Measurements from ENCODE around the gene AKIRIN1. TPM values are rescaled to one million over a fixed set of nuclear protein-coding genes. Genes with fewer than 3 reads are reported as not detected.

Gene AKIRIN1, protein sequence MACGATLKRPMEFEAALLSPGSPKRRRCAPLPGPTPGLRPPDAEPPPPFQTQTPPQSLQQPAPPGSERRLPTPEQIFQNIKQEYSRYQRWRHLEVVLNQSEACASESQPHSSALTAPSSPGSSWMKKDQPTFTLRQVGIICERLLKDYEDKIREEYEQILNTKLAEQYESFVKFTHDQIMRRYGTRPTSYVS
- 37.0 and 41.0 TPM in 2 replicates for total RNA-seq
- polyA plus RNA-seq = 53.4 and 66.7 TPM in 2 replicates
- polyA plus RNA-seq (2012) = 33.7 and 35.3 TPM in 2 replicates
- polyA minus RNA-seq (ENCODE audit: low replicate concordance) = 4.4 and 7.3 TPM in 2 replicates

DNA sequence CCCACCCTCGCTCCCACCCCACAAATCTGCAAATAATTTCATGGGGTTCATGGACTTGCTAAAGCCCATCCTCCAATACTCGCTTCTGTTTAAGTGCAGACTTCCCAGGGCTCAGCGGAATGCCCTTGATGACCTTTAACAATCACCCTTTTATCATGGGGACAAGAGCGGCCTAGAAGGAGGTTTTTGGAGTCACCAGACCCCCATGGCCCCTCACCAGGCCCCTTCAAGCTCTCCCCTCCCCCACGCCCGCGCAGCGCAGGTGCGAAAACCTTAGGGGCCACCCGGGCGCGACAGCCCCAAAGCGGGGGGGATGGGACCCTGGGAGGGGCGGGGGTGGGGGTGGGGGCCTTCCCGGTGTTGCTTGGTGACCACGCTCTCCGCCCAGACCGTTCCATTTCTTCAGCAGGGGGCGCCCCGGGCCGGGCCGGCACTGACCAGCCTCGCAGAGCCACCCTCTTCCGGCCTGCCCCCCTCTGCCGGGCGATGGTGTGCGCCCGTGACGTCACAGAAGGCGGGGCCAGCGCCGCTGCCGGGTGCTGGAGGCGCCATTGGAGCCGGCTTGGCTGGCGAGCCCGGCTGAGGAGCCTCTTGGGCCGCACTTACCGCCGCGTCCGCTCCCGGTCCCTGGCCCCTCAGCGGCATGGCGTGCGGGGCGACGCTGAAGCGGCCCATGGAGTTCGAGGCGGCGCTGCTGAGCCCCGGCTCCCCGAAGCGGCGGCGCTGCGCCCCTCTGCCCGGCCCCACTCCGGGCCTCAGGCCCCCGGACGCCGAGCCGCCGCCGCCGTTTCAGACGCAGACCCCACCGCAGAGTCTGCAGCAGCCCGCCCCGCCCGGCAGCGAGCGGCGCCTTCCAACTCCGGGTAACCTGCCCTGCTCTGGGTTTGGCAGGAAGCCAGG lies at the start of gene AKIRIN1:
Gene AKIRIN1 (plus strand): TSS at position 539 of the 900 bp plus-strand sequence. CDS start 105 bp downstream, at position 644.
- Histone ChIP-seq H2AFZ (ENCODE audit: low read length) (peak within 1 kb of the TSS; percentile 92), H3K36me3 (ENCODE audit: control insufficient read depth, insufficient read depth, low read length) (no peaks in the 10 kb centered on the region), H3K27ac (ENCODE audit: insufficient read depth, low read length) (peak within 1 kb of the TSS; percentile 93), H3K4me3 (replicated peaks in 1 of 4; ENCODE audit: control extremely low read depth in 1 of 4, insufficient read depth in 1 of 4, low read depth in 3 of 4, low read length in 4 of 4) (peak within 1 kb of the TSS; percentile 66 to 94 (median 86)), H3K27me3 (ENCODE audit: control insufficient read depth, insufficient read depth, low read length) (no peaks in the 10 kb centered on the region), H3K9ac (ENCODE audit: insufficient read depth, low read length) (peak within 1 kb of the TSS; percentile 96), H3K4me2 (ENCODE audit: extremely low read depth, insufficient read depth, low read length) (peak within 1 kb of the TSS; percentile 89), H3K4me1 (ENCODE audit: control insufficient read depth, extremely low read depth, insufficient read depth, low read length) (peaks cover 2% of the 10 kb centered on the region), H3K9me3 (ENCODE audit: control insufficient read depth, insufficient read depth, low read depth, low read length) (no peaks in the 10 kb centered on the region), H3K79me2 (ENCODE audit: control insufficient read depth, insufficient read depth, low read length) (peaks cover 47% of the 10 kb centered on the region), H4K20me1 (ENCODE audit: control insufficient read depth, extremely low read depth, insufficient read depth, low read length) (peaks cover 2% of the 10 kb centered on the region)
- TF ChIP-seq CTCF (conservative IDR thresholded peaks at IDR 0.05 in 1 of 2, IDR thresholded peaks at IDR 0.05 in 1 of 2; ENCODE audit: low read depth in 1 of 2, low read length in 2 of 2) = no peak
- no peak for TF ChIP-seq EZH2 (IDR thresholded peaks at IDR 0.05; ENCODE audit: low read length, missing control alignments)
- DNase-seq (ENCODE audit: low read depth in 2 of 2) = peak; percentile 96 to 98

GRCh38 chr1:38941527-38942019 lies 49.5 kb upstream of the AKIRIN1 start, which contains the start of gene RHBDL2:
RHBDL2 (minus strand) TSS chr1:38941830; CDS start chr1:38919212, 22,618 bp downstream.
- peak; percentile 38 to 61 for DNase-seq (ENCODE audit: low read depth in 2 of 2)
- peak within 1 kb of the TSS; percentile 78 for H2AFZ ChIP-seq (ENCODE audit: low read length)
- H3K27me3 ChIP-seq (ENCODE audit: control insufficient read depth, insufficient read depth, low read length) = no peaks in the 10 kb centered on the region
- no peak for TF ChIP-seq EZH2 (IDR thresholded peaks at IDR 0.05; ENCODE audit: low read length, missing control alignments)
- no peak for TF ChIP-seq CTCF (conservative IDR thresholded peaks at IDR 0.05 in 1 of 2, IDR thresholded peaks at IDR 0.05 in 1 of 2; ENCODE audit: low read depth in 1 of 2, low read length in 2 of 2)
- peak within 1 kb of the TSS; percentile 44 to 61 (median 49) for H3K4me3 ChIP-seq (replicated peaks in 1 of 4; ENCODE audit: control extremely low read depth in 1 of 4, insufficient read depth in 1 of 4, low read depth in 3 of 4, low read length in 4 of 4)
- H3K4me1 ChIP-seq (ENCODE audit: control insufficient read depth, extremely low read depth, insufficient read depth, low read length) = peaks cover 2% of the 10 kb centered on the region
- H4K20me1 ChIP-seq (ENCODE audit: control insufficient read depth, extremely low read depth, insufficient read depth, low read length) = no peaks in the 10 kb centered on the region
- peak within 1 kb of the TSS; percentile 18 for H3K9ac ChIP-seq (ENCODE audit: insufficient read depth, low read length)
- no peaks in the 10 kb centered on the region for H3K36me3 ChIP-seq (ENCODE audit: control insufficient read depth, insufficient read depth, low read length)
- H3K9me3 ChIP-seq (ENCODE audit: control insufficient read depth, insufficient read depth, low read depth, low read length) = no peaks in the 10 kb centered on the region
- H3K79me2 ChIP-seq (ENCODE audit: control insufficient read depth, insufficient read depth, low read length) = no peaks in the 10 kb centered on the region
- H3K27ac ChIP-seq (ENCODE audit: insufficient read depth, low read length) = no peak within 1 kb of the TSS
- H3K4me2 ChIP-seq (ENCODE audit: extremely low read depth, insufficient read depth, low read length) = peak within 1 kb of the TSS; percentile 73

Measured in fibroblast of lung (primary cell).